ENCODE data around the gene HYAL2. TPM values are rescaled to one million over a fixed set of nuclear protein-coding genes. Genes with fewer than 3 reads are reported as not detected.

HYAL2 gene
- total RNA-seq, 2 experiments from 2014 or later = 6.7 to 7.2 TPM

DNA sequence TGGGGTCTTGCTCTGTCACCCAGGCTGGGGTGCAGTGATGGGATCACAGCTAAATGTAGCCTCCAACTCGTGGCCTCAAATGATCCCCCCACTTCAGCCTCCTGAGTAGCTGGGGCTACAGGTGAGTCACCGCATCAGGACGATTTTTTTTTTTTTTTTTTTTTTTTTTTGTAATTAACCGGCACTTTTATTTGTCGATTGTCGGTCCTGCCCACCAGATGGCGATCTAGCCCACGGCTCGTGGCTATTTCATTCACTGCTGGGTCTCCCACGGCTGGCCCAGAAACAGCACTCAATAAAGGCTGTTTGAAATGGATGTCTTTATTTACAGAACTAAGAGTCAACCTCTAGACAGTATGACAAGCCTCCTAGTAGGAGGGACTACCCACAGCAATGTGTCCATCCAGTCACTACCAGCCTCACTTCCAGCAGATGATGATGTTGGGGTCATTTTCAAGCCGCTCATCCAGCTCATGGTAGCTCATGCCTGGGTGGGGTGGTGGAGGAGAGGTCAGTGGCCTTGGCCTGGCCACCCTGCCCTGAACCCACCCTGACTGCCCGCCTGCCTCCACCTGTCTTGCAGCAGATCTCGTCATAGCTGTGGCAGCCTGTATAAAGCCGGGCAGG lies 24.8 kb upstream of the HYAL2 start:
- Mint-ChIP-seq H3K4me1 (peaks cover 83% of the 10 kb centered on the region), H3K36me3 (ENCODE audit: low read depth) (peaks cover 30% of the 10 kb centered on the region), H3K9me3 (no peaks in the 10 kb centered on the region), H3K27ac (peak overlapping the region; percentile 58), H3K27me3 (no peaks in the 10 kb centered on the region), H3K4me3 (no peak overlapping the region)
- ChIA-PET CTCF (interaction anchor here (0.6 to 7.0 kb wide), 14 partner anchors 9 to 285 kb away, joined by 3 to 65 read pairs (median 4); partner anchors contain the start of gene RASSF1), POLR2A (interaction anchor here (0.8 to 32.1 kb wide), 7 partner anchors 10 to 265 kb away, joined by 3 to 704 read pairs (median 12); partner anchors contain the start of genes C3orf18, CISH, HYAL2 and HYAL3)
- peak; percentile 83 for DNase-seq

GRCh38 chr3:50345586-50346234 lies 23.2 kb upstream of the HYAL2 start, which contains the start of gene ZMYND10:
TSS of gene ZMYND10 (minus strand) at chr3:50345732. CDS start at chr3:50345579, 153 bp downstream.
- Mint-ChIP-seq H3K36me3 (ENCODE audit: low read depth) (peaks cover 27% of the 10 kb centered on the region), H3K27ac (peak within 1 kb of the TSS; percentile 54), H3K4me1 (peaks cover 85% of the 10 kb centered on the region), H3K27me3 (no peaks in the 10 kb centered on the region), H3K9me3 (no peaks in the 10 kb centered on the region), H3K4me3 (peak within 1 kb of the TSS; percentile 62)
- ChIA-PET CTCF (interaction anchor here (0.7 to 6.5 kb wide), 3 partner anchors 7 to 285 kb away, joined by 3 to 65 read pairs (median 4); partner anchors contain the start of genes HEMK1 and RASSF1), POLR2A (interaction anchor here (1.1 to 32.1 kb wide), 6 partner anchors 11 to 268 kb away, joined by 3 to 704 read pairs (median 6); partner anchors contain the start of genes HEMK1, HYAL2, HYAL3 and NAA80)
- peak; percentile 85 for DNase-seq

- H3K4me1 Mint-ChIP-seq = peaks cover 79% of the 10 kb centered on the region
- POLR2A ChIA-PET = interaction anchor here (0.7 to 32.1 kb wide), 9 partner anchors 10 to 268 kb away, joined by 3 to 704 read pairs (median 5); partner anchors contain the start of genes CISH, HEMK1, HYAL2 and HYAL3
- H3K36me3 Mint-ChIP-seq (ENCODE audit: low read depth) = peaks cover 24% of the 10 kb centered on the region
- CTCF ChIA-PET = interaction anchor here (0.7 to 1.8 kb wide), 3 partner anchors 224 to 286 kb away, joined by 3 to 4 read pairs (median 3); partner anchors contain the start of gene HEMK1
- H3K27me3 Mint-ChIP-seq = no peaks in the 10 kb centered on the region
- peak overlapping the region; percentile 54 for H3K27ac Mint-ChIP-seq
- DNase-seq = no peak
- no peak overlapping the region for H3K4me3 Mint-ChIP-seq
- H3K9me3 Mint-ChIP-seq = no peaks in the 10 kb centered on the region
These were observed 22.5 kb upstream of the HYAL2 start for GRCh38 chr3:50345008-50345407.

GRCh38 chr3:50342813-50343633 lies 20.5 kb upstream of the HYAL2 start:
- Mint-ChIP-seq H3K27ac (peak overlapping the region; percentile 94), H3K36me3 (ENCODE audit: low read depth) (peaks cover 32% of the 10 kb centered on the region), H3K4me3 (no peak overlapping the region), H3K4me1 (peaks cover 69% of the 10 kb centered on the region), H3K27me3 (no peaks in the 10 kb centered on the region), H3K9me3 (no peaks in the 10 kb centered on the region)
- no peak for DNase-seq
- ChIA-PET POLR2A (interaction anchor here (0.7 to 32.1 kb wide), 6 partner anchors 0 to 264 kb away, joined by 3 to 704 read pairs (median 295); partner anchors contain the start of genes C3orf18, CISH, CYB561D2 and HEMK1), CTCF (interaction anchor here (0.8 to 3.1 kb wide), 2 partner anchors 11 to 269 kb away, joined by 3 to 17 read pairs; partner anchors contain the start of gene CISH)

GRCh38 chr3:50341996-50342650 lies 19.6 kb upstream of the HYAL2 start:
- ChIA-PET POLR2A (interaction anchor here (0.7 to 32.1 kb wide), 6 partner anchors 0 to 265 kb away, joined by 3 to 704 read pairs (median 295); partner anchors contain the start of genes C3orf18, CISH, CYB561D2 and HEMK1), CTCF (interaction anchor here (0.7 to 3.1 kb wide), 4 partner anchors 11 to 270 kb away, joined by 3 to 17 read pairs (median 3); partner anchors contain the start of gene CISH)
- Mint-ChIP-seq H3K27me3 (no peaks in the 10 kb centered on the region), H3K36me3 (ENCODE audit: low read depth) (peaks cover 33% of the 10 kb centered on the region), H3K4me1 (peaks cover 62% of the 10 kb centered on the region), H3K4me3 (peak overlapping the region; percentile 43), H3K9me3 (no peaks in the 10 kb centered on the region), H3K27ac (peak overlapping the region; percentile 94)
- DNase-seq = no peak

GRCh38 chr3:50341537-50341936 lies 19.0 kb upstream of the HYAL2 start:
- ChIA-PET CTCF (interaction anchor here (1.3 to 5.9 kb wide), 7 partner anchors 7 to 277 kb away, joined by 3 to 65 read pairs (median 5); partner anchors contain the start of genes CYB561D2, HYAL3, NAA80 and NPRL2), POLR2A (interaction anchor here (0.8 to 32.1 kb wide), 11 partner anchors 1 to 313 kb away, joined by 3 to 704 read pairs (median 19); partner anchors contain the start of genes C3orf18, CISH, CYB561D2 and HEMK1)
- Mint-ChIP-seq H3K4me3 (peak overlapping the region; percentile 85), H3K27ac (peak overlapping the region; percentile 94), H3K4me1 (peaks cover 61% of the 10 kb centered on the region), H3K9me3 (no peaks in the 10 kb centered on the region), H3K36me3 (ENCODE audit: low read depth) (peaks cover 37% of the 10 kb centered on the region), H3K27me3 (no peaks in the 10 kb centered on the region)
- DNase-seq = peak; percentile 47

GRCh38 chr3:50340448-50341329 lies 18.1 kb upstream of the HYAL2 start, which contains the start of gene RASSF1:
TSS of gene RASSF1 (minus strand) at chr3:50340836. CDS start at chr3:50340805, 31 bp downstream.
- CTCF ChIA-PET = interaction anchor here (0.6 to 5.9 kb wide), 12 partner anchors 8 to 278 kb away, joined by 3 to 65 read pairs (median 4); partner anchors contain the start of genes CYB561D2, HYAL3, NAA80 and NPRL2
- no peaks in the 10 kb centered on the region for H3K27me3 Mint-ChIP-seq
- H3K27ac Mint-ChIP-seq = peak within 1 kb of the TSS; percentile 94
- no peaks in the 10 kb centered on the region for H3K9me3 Mint-ChIP-seq
- POLR2A ChIA-PET = interaction anchor here (0.8 to 32.1 kb wide), 19 partner anchors 2 to 314 kb away, joined by 3 to 704 read pairs (median 4); partner anchors contain the start of genes C3orf18, CISH, CYB561D2 and GNAI2
- H3K4me1 Mint-ChIP-seq = peaks cover 61% of the 10 kb centered on the region
- DNase-seq = peak; percentile 92
- peak within 1 kb of the TSS; percentile 85 for H3K4me3 Mint-ChIP-seq
- peaks cover 45% of the 10 kb centered on the region for H3K36me3 Mint-ChIP-seq (ENCODE audit: low read depth)

DNA sequence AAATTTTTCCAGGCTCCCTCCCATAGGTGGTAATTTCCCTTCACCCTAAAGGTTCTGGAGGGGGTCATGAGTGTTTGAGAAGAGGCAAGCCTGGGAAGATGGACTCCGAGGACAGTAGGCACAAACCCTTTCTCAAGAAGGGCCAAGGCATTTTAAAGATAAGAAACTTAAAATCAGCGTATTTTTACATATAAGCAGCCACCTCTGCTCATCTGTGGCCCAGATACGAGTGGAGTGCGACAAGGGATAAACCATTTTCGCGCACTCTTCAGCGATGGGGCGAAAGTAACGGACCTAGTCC lies 17.6 kb upstream of the HYAL2 start:
- Mint-ChIP-seq H3K27ac (peak overlapping the region; percentile 94), H3K9me3 (no peaks in the 10 kb centered on the region), H3K36me3 (ENCODE audit: low read depth) (peaks cover 51% of the 10 kb centered on the region), H3K27me3 (no peaks in the 10 kb centered on the region), H3K4me3 (peak overlapping the region; percentile 85), H3K4me1 (peaks cover 62% of the 10 kb centered on the region)
- no peak for DNase-seq
- ChIA-PET POLR2A (interaction anchor here (0.9 to 32.1 kb wide), 14 partner anchors 3 to 280 kb away, joined by 3 to 704 read pairs (median 12); partner anchors contain the start of genes C3orf18, CISH, CYB561D2 and GNAI2), CTCF (interaction anchor here (0.6 to 5.9 kb wide), 9 partner anchors 8 to 278 kb away, joined by 3 to 65 read pairs (median 5); partner anchors contain the start of genes CYB561D2, HYAL3, NAA80 and NPRL2)

GRCh38 chr3:50339485-50340146 lies 17.1 kb upstream of the HYAL2 start:
- CTCF ChIA-PET = interaction anchor here (0.7 to 5.9 kb wide), 7 partner anchors 9 to 270 kb away, joined by 3 to 65 read pairs (median 5); partner anchors contain the start of genes CYB561D2, HYAL3, NAA80 and NPRL2
- no peak for DNase-seq
- Mint-ChIP-seq H3K9me3 (no peaks in the 10 kb centered on the region), H3K36me3 (ENCODE audit: low read depth) (peaks cover 54% of the 10 kb centered on the region), H3K27me3 (no peaks in the 10 kb centered on the region), H3K27ac (peak overlapping the region; percentile 94), H3K4me1 (peaks cover 61% of the 10 kb centered on the region), H3K4me3 (peak overlapping the region; percentile 85)
- POLR2A ChIA-PET = interaction anchor here (1.0 to 32.1 kb wide), 11 partner anchors 3 to 280 kb away, joined by 4 to 704 read pairs (median 36); partner anchors contain the start of genes C3orf18, CISH, CYB561D2 and GNAI2

GRCh38 chr3:50338965-50339364 lies 16.4 kb upstream of the HYAL2 start:
- CTCF ChIA-PET = interaction anchor here (0.7 to 7.5 kb wide), 8 partner anchors 10 to 270 kb away, joined by 3 to 65 read pairs (median 7); partner anchors contain the start of genes CYB561D2, HYAL2, HYAL3 and NAA80
- H3K27ac Mint-ChIP-seq = peak overlapping the region; percentile 94
- peaks cover 61% of the 10 kb centered on the region for H3K36me3 Mint-ChIP-seq (ENCODE audit: low read depth)
- POLR2A ChIA-PET = interaction anchor here (1.0 to 32.1 kb wide), 10 partner anchors 4 to 268 kb away, joined by 3 to 704 read pairs (median 89); partner anchors contain the start of genes C3orf18, CISH, CYB561D2 and GNAI2
- peaks cover 65% of the 10 kb centered on the region for H3K4me1 Mint-ChIP-seq
- no peaks in the 10 kb centered on the region for H3K9me3 Mint-ChIP-seq
- no peaks in the 10 kb centered on the region for H3K27me3 Mint-ChIP-seq
- peak overlapping the region; percentile 85 for H3K4me3 Mint-ChIP-seq
- no peak for DNase-seq

Data from activated CD4-positive, alpha-beta memory T cell treated with anti-CD3 and anti-CD28 coated beads, Interleukin-2, amount 10 ng/mL, durations not matched to agents 7 days and 5 days (primary cell).